HFFc6 (cell line): ENCODE data around the gene EN1. TPM values are rescaled to one million over a fixed set of nuclear protein-coding genes. Genes with fewer than 3 reads are reported as not detected.

Experiments used
- DNase-seq: peaks from one replicate; pipeline ENCODE4 v3.0.0-alpha.2; 2018
- H3K27ac Mint-ChIP-seq: 2 replicates; pipeline ENCODE4 v1.8.0; 2020; ENCODE audit warnings: mild to moderate bottlenecking, mixed read lengths
- H3K27me3 Mint-ChIP-seq: 2 replicates; pipeline ENCODE4 v1.8.0; 2021; ENCODE audit warnings: mild to moderate bottlenecking, moderate library complexity, mixed read lengths; ENCODE audit not compliant: insufficient read depth
- H3K36me3 Mint-ChIP-seq: 2 replicates; pipeline ENCODE4 v1.8.0; 2021; ENCODE audit warnings: low read depth, mixed read lengths
- H3K4me1 Mint-ChIP-seq: 2 replicates; pipeline ENCODE4 v1.8.0; 2020; ENCODE audit warnings: low read depth, mixed read lengths
- H3K4me3 Mint-ChIP-seq: 2 replicates; pipeline ENCODE4 v1.8.0; 2020; ENCODE audit warnings: mild to moderate bottlenecking, moderate library complexity, mixed read lengths
- H3K9me3 Mint-ChIP-seq: 2 replicates; pipeline ENCODE4 v1.8.0; 2020; ENCODE audit warnings: mild to moderate bottlenecking, mixed read lengths
- total RNA-seq, 6 experiments: library from RNA; stranded (reverse); fragmentation: NEBNext Ultra II Directional; extraction: Animal tissue kit (Norgen Biotek cat#: 25700); gene quantifications; 2 replicates in 1 of 6; 3 replicates in 5 of 6; pipeline ENCODE4 v1.2.3, GENCODE V29; 2021
- TF ChIP-seq, protein P1 (sequence below): fragments of 200-600 bp; sonication (generic); IDR thresholded peaks from 2 replicates; pipeline ENCODE4 v1.5.0; 2021; ENCODE audit warnings: antibody characterized with exemption, mild to moderate bottlenecking

The EN1 gene
- total RNA-seq, 6 experiments from 2014 or later, result not detected

DNA sequence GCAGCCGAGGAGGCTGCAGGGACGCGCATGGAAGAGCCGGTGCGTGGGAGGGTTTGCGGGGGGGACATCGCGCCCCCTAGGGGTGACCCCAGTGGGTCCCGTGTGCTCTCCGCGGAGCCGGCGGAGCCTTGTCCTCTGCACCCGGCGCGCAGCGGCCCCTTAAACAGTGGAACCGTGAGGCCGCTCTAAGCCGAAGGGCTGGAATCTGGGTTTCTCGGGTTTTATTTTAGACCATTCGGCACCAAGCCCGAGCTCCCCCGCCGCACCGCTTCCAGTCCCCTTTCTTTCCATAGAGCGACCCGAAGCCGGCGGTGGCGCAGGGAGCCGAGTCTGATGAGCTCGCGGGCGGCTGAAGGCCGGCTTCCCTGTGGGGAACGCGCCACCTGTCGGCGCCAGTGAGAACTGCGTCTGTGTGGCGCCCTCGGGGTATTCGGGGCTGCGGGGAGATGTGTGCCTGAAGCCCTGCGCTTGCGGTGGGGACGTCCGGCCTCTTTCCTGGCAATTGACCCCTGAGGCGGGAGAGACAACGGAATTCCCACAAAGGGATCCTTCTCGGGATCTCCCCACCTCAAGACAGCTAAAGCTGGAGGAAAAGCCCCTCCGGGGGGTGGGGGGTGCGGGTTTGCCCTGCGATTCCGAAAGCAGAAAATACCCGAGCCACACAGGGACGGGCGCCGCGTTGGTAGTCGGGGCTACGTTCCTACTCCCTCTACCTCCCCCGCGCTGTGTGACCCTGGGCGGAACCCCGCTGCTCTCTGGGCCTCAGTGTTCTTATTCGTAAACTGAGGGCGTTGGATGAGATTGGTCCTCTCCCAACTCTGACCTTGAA is 8.2 kb upstream of the EN1 start:
- DNase-seq, result peak; percentile 53
- TF ChIP-seq, protein P1, sequence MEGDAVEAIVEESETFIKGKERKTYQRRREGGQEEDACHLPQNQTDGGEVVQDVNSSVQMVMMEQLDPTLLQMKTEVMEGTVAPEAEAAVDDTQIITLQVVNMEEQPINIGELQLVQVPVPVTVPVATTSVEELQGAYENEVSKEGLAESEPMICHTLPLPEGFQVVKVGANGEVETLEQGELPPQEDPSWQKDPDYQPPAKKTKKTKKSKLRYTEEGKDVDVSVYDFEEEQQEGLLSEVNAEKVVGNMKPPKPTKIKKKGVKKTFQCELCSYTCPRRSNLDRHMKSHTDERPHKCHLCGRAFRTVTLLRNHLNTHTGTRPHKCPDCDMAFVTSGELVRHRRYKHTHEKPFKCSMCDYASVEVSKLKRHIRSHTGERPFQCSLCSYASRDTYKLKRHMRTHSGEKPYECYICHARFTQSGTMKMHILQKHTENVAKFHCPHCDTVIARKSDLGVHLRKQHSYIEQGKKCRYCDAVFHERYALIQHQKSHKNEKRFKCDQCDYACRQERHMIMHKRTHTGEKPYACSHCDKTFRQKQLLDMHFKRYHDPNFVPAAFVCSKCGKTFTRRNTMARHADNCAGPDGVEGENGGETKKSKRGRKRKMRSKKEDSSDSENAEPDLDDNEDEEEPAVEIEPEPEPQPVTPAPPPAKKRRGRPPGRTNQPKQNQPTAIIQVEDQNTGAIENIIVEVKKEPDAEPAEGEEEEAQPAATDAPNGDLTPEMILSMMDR, result peak; percentile 99
- peaks cover 8% of the 10 kb centered on the region; the same call in 1 of the 2 replicates for H3K4me1 Mint-ChIP-seq
- H3K4me3 Mint-ChIP-seq, result peak overlapping the region; percentile 59; the same call in 1 of the 2 replicates
- no peak overlapping the region for H3K27ac Mint-ChIP-seq
- H3K27me3 Mint-ChIP-seq, result peaks cover 76% of the 10 kb centered on the region
- H3K36me3 Mint-ChIP-seq, result no peaks in the 10 kb centered on the region
- no peaks in the 10 kb centered on the region for H3K9me3 Mint-ChIP-seq

GRCh38 chr2:118854507-118855345 is 7.3 kb upstream of the EN1 start:
- peaks cover 8% of the 10 kb centered on the region; the same call in 1 of the 2 replicates for H3K4me1 Mint-ChIP-seq
- no peak overlapping the region for H3K27ac Mint-ChIP-seq
- TF ChIP-seq, protein P1, result no peak
- peaks cover 78% of the 10 kb centered on the region for H3K27me3 Mint-ChIP-seq
- DNase-seq, result no peak
- no peaks in the 10 kb centered on the region for H3K9me3 Mint-ChIP-seq
- H3K36me3 Mint-ChIP-seq, result no peaks in the 10 kb centered on the region
- H3K4me3 Mint-ChIP-seq, result no peak overlapping the region

DNA sequence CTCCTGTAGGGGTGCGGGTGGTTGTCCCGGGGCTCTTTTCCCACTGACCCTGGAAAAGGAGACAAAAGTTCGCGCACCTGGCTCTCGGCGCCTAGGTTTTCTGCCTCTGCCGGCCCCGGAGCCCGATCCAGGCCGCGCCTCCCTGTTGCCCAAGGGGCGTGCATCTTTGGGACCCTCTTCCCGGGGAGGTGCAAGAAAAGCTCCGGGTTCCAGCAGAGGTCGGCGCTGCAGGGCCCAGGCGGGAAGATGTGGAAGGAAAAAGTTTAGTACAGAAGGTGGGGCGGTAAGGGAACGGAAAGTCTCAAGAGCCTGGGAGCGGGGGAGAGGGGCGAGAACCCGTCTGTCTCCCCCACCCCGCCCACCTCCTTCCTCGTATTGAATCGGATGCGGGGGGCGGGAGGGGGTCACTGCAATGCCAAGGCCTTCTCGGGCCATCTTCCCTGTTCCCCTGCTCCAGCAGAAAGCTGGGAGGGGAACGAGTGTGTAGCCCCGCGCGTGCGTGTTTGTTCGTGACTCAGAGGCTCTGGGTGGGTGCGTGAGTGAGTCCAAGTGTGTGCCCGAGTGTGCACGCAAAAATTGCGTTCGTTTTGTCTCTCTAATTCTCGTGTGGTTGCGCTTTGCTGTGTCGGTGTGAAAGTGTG is 6.3 kb upstream of the EN1 start:
- Mint-ChIP-seq H3K4me3 (no peak overlapping the region), H3K4me1 (peaks cover 11% of the 10 kb centered on the region; the same call in 1 of the 2 replicates), H3K27me3 (peaks cover 83% of the 10 kb centered on the region), H3K27ac (no peak overlapping the region), H3K9me3 (no peaks in the 10 kb centered on the region), H3K36me3 (no peaks in the 10 kb centered on the region)
- DNase-seq, result no peak
- TF ChIP-seq, protein P1, result no peak

DNA sequence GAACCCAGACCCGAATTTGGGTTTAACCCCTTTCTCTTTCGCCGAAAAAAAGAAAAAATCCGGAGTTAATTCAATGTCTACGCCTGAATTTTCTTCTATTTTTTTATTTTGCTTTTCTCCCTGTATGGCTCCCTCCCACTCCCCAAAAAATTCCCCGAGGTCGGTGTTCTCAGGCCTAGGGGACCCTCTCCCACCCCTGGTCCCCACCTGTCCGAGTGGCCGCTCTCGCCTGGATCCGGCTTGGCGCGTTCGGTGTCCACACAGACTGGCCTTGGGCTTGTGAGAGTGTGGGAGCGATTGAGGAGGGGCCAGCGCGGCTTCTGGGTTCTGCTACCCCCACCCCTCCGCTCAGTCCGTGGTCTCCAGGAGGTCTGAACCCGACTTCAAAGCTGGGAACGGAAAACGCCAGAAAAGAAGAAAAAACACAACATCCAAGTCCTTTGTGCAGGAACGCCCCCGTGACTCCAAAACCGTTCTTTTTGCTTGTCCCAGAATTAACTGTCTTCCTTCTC is 5.7 kb upstream of the EN1 start:
- Mint-ChIP-seq H3K4me1 (peaks cover 16% of the 10 kb centered on the region), H3K4me3 (no peak overlapping the region), H3K27me3 (peaks cover 87% of the 10 kb centered on the region), H3K36me3 (no peaks in the 10 kb centered on the region), H3K27ac (no peak overlapping the region), H3K9me3 (no peaks in the 10 kb centered on the region)
- TF ChIP-seq, protein P1, result no peak
- no peak for DNase-seq

GRCh38 chr2:118852605-118853128 is 5.2 kb upstream of the EN1 start:
- Mint-ChIP-seq H3K4me3 (no peak overlapping the region), H3K9me3 (no peaks in the 10 kb centered on the region), H3K36me3 (no peaks in the 10 kb centered on the region), H3K27me3 (peaks cover 86% of the 10 kb centered on the region), H3K4me1 (peaks cover 20% of the 10 kb centered on the region), H3K27ac (no peak overlapping the region)
- no peak for DNase-seq
- TF ChIP-seq, protein P1, result no peak
